Measurements from ENCODE around the gene ATP5F1B.

ATP5F1B gene

DNA sequence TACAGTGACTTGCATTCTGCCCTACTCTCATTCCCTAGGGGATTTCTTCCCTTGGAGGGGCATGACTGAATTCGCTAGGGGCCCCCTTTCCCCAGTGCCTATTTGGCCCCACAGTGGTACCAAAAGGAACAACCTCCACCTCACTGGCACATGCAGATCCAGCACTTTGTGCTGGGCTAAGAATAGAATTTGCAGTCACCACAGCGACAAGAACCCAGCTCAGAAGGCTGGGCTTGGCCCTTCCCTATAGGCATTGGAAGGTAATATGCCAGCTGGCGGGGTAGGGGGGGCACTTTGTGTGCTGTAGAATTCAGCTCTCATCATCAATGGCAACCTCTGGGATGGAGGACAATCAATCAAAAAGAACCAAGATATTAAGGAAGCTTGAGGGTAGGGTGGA is 29.5 kb downstream of the ATP5F1B start:
- DNase-seq (ENCODE audit: low read depth): no peak

- DNase-seq (ENCODE audit: low read depth): no peak
Observed at GRCh38 chr12:56614627-56615026, 31.2 kb downstream of the ATP5F1B start.

DNA sequence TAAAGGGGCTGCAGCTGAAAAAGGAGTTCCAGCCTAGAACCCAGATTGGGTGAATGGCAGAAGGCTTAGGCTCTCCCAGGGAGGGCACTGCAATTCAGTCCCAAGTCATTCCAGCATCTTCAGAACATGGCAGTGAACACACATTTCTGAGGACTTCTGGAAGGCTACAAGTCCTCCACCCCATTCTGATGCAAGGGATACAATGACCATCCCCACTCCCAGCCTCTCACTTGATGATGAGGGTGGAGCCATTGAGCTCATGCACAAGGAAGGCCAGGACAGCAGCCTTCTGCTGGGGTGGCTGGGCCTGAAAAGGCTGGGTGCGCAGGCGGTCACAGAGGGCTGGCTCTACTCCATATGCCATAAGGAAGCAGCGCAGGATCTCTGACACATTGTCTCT is 41.4 kb downstream of the ATP5F1B start:
- no peak for DNase-seq (ENCODE audit: low read depth)

- DNase-seq (ENCODE audit: low read depth): no peak
Observed at GRCh38 chr12:56602239-56602638, 43.5 kb downstream of the ATP5F1B start.

DNA sequence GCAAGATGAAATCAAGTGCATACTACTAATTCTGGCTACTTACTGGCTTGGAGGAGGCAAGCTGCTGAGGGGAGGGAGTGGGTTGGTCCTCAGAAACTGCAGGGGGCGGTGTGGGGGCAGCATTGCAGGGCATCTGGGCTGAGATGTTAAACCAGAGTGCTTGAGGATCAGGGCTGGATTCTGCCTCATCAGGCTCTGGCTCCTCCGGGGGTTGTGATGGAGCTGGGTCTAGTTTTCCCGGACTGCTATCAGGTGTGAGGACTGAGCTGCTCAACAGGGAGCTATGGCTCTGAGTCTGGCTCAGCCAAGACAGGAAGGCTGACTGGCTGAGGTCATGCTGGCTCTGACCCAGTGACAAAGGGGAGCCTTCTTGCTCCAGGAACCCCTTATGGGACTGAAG is 44.3 kb downstream of the ATP5F1B start:
- no peak for DNase-seq (ENCODE audit: low read depth)

GRCh38 chr12:56600753-56601152 is 45.0 kb downstream of the ATP5F1B start:
- DNase-seq (ENCODE audit: low read depth): no peak

DNA sequence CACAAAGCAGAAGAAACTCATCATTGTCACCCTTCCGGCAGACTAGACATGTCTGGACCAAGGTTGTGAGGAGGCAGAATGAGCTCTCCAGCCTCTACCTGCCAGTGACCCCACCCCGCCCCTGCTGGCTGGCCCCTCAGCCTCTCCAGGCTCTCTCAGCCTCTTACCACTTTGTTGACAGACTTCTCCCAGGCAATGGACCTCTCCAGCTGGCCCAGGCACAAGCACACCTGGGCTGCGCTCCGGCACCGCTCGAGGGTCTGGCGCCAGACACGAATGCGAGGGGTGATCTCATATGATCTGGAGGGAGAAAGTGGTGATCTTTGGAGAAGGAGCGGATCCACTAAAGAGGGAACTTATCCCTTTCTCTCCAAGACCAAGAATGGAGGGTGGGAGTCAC is 46.0 kb downstream of the ATP5F1B start:
- no peak for DNase-seq (ENCODE audit: low read depth)

DNA sequence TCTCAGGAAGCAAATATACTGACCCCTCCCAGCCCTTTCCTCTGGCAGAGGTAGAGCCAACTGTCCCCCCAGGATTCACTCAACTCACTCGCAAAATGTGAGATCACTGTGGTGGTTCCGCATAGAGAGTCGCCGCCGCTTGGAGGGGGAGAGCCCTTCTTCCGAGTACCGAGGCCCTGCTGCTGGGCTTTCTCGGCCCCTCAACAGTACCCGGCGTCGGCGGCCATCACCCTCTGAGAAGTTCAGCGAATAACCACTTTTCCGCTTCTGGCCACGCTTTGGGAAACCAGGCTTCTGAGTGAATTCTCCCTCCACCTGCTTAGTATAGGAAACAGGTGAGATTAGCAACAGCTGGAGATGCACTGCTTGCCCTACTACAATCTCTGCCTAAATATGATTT is 46.7 kb downstream of the ATP5F1B start:
- DNase-seq (ENCODE audit: low read depth): no peak

GRCh38 chr12:56596815-56597214 is 49.0 kb downstream of the ATP5F1B start:
- no peak for DNase-seq (ENCODE audit: low read depth)

- DNase-seq (ENCODE audit: low read depth): peak; percentile 58
Observed at GRCh38 chr12:56593909-56594621, 51.7 kb downstream of the ATP5F1B start.

- no peak for DNase-seq (ENCODE audit: low read depth)
Observed at GRCh38 chr12:56591961-56592360, 53.8 kb downstream of the ATP5F1B start.

- DNase-seq (ENCODE audit: low read depth): no peak
Observed at GRCh38 chr12:56591126-56591525, 54.7 kb downstream of the ATP5F1B start.

GRCh38 chr12:56590237-56590830 is 55.5 kb downstream of the ATP5F1B start:
- DNase-seq (ENCODE audit: low read depth): no peak

- DNase-seq (ENCODE audit: low read depth): no peak
Observed at GRCh38 chr12:56589783-56590182, 56.0 kb downstream of the ATP5F1B start.

All from stromal cell of bone marrow (primary cell).